22Rv1 (cell line): ENCODE measurements around the gene NCKIPSD.
A peak's percentile ranks its signal among the peaks of the same experiment; 100 is the strongest.

ENCODE experiments used
- H3K27ac ChIP-seq: fragments of 450-650 bp; 2 replicates; pipeline ENCODE4 v1.5.1; 2017
- ZFX ChIP-seq: fragments of 450-650 bp; IDR thresholded peaks from 2 replicates; pipeline ENCODE4 v1.6.1; 2017; ENCODE audit warnings: antibody characterized with exemption, borderline replicate concordance
- TF ChIP-seq, protein P1 (sequence below): fragments of 450-650 bp; IDR thresholded peaks from 2 replicates; pipeline ENCODE4 v1.5.1; 2017; ENCODE audit warnings: mild to moderate bottlenecking

Gene NCKIPSD

DNA sequence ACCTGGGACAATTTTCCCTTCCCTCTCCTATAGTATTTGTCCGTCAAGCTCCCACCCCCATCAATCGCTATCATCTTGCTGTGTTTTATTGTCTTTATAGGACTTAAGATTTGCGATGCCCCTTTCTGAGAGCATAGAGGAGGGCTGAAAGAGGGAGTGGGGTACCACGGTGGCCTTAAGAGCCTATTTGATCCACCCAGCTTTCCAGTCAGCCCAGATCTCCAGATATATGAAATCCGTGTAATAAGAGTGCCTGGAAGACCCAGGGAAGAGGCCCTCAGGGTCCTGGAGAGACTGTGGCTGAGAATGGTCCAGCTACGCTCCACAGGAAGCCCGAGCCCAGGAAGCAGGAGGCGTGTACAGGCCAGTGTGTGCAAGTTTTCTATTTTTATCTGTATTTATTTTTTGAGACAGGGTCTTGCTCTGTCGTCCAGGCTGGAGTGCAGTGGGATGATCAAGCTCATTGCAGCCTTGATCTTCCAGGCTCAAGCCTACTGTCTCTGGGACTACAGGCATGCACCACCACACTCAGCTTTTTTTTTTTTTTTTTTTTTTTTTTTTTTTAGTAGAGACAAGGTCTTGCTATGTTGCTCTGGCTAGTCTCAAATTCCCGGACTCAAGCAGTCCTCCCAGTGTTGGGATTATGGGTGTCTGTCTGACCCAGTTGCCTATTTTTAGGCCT lies 964 bp upstream of the NCKIPSD start:
- H3K27ac ChIP-seq, result peak overlapping the region; percentile 89
- TF ChIP-seq, protein P1, sequence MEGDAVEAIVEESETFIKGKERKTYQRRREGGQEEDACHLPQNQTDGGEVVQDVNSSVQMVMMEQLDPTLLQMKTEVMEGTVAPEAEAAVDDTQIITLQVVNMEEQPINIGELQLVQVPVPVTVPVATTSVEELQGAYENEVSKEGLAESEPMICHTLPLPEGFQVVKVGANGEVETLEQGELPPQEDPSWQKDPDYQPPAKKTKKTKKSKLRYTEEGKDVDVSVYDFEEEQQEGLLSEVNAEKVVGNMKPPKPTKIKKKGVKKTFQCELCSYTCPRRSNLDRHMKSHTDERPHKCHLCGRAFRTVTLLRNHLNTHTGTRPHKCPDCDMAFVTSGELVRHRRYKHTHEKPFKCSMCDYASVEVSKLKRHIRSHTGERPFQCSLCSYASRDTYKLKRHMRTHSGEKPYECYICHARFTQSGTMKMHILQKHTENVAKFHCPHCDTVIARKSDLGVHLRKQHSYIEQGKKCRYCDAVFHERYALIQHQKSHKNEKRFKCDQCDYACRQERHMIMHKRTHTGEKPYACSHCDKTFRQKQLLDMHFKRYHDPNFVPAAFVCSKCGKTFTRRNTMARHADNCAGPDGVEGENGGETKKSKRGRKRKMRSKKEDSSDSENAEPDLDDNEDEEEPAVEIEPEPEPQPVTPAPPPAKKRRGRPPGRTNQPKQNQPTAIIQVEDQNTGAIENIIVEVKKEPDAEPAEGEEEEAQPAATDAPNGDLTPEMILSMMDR, result no peak
- TF ChIP-seq ZFX, result no peak

DNA sequence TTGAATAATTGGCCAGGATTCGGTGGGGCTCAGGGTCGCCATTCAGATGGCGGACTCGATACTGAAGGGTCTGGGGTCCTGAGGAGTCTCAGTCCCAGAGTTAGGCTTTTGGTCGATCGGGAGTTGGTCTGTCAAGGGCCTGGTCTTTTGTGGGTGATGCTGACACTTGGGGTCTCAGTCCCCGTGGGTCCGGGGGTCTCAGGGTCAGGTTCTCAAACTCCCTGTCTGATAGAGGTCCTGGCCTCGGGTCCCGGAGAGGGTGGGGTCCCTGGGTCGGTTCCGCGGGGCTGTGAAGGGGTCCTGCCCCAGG lies 467 bp downstream of the NCKIPSD start:
- TF ChIP-seq, protein P1, result no peak
- TF ChIP-seq ZFX, result no peak
- H3K27ac ChIP-seq, result peak overlapping the region; percentile 89

DNA sequence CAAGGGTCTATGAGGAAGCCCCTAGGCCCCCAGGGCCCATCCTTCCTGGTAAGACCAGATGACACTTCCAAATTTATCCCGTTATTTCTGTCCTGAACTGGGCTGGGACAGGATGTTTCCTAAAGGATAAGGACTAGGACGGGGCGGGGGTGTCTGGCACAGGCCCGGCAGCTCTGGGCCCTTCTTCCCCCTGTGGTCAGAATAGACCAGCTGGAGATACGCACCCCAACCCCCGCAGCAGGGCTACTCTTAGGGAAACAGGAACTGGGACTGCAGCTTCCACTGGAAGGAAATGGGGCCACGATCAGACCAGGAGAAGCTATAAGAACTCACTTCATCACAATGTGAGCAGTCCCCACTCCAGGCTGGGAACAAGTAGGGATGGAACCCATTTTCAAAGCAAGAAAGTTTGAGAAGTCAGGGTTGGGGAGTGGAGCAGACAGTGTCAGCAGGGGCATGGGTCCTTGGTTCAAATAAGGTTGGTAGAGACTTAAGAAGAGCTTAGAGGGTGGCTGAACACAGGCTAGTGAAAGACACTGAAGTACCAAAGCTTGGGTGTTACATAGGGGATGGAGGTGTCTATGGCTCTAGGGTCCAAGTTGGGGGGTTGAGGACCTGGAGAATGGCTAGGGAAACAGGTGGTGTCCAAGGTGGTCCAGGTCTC lies 1.1 kb downstream of the NCKIPSD start:
- no peak for TF ChIP-seq ZFX
- TF ChIP-seq, protein P1, result no peak
- H3K27ac ChIP-seq, result peak overlapping the region; percentile 89

DNA sequence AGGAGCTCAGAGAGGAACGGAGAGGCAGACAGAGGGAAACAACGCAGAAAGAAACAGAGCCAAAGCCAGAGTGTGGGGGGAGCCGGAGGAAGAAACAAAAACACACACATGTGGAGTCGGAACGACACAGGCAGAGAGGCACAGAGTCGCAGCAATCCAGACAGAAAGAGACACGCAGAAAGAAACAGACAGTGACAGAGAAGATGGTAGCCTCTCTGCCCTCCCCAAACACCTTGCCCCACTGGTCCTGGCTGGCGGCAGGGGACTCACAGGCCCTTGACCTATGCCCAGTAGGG lies 1.7 kb downstream of the NCKIPSD start:
- peak overlapping the region; percentile 89 for H3K27ac ChIP-seq
- TF ChIP-seq, protein P1, result no peak
- no peak for TF ChIP-seq ZFX

DNA sequence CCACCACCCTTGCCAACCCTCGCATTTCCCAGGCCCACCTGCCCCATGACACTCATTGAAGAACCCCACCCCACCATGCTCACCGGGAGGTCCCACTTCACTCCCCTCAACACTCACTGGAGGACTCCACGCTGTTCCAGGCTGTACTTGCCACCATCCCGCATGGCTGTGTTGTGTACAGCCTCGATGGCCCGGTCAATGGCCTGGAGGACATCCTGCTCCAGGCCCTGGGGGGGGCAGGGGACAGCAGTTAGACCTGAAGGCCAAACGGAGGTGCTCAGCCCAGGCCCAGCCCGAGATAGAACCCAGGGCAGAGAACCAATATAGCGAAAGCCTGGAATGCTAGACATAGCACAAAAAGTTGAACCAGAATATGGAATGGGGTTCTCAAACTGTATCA lies 2.9 kb downstream of the NCKIPSD start:
- no peak for TF ChIP-seq ZFX
- TF ChIP-seq, protein P1, result no peak
- H3K27ac ChIP-seq, result no peak overlapping the region

DNA sequence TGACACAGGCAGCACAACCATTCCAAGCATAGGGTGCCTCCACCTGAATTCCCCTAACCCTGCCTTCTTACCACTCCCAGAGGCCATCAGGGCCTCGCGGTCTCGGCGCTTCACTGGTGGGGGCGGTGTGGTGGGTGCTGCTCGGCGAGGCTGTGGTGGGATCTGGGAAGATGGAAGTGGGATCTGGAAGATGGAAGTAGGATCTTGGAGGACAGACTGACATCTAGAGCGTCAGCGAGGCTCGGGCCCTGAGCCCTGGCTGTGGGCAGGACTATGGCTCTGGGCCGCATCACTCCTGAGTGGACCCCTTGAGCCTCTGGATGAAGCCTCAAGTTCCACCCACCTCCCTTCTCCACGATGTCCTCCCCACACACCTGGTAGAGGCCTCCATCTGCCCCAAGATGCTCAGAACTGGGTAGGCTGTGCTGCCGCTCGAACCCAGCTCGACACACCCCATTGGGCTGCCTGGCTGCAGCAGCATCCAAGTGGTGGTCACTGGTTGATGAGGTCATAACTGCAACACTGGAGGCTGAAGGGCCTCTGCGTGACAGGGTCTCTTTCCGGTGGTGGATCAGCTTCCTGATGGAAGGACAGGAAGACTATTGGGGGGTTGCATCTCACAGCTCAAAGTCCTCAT lies 3.6 kb downstream of the NCKIPSD start:
- H3K27ac ChIP-seq, result no peak overlapping the region
- TF ChIP-seq ZFX, result no peak
- TF ChIP-seq, protein P1, result no peak

DNA sequence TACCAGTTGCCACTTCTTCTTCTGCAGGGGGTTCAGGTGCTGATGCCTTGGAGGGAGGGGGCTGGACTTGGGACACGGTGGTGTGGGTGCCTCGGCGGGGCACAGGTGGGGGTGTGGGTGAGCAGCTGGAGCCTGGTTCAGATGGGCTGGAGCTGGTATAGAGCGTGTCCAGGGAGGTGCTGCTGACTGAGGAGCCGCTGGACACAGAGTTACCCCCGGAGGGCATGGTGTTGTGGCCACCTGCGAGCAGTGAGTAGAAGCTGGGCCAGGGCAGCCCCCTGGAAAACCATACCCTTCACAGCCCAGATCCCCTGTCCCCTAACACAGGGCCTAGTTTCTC lies 4.2 kb downstream of the NCKIPSD start:
- TF ChIP-seq, protein P1, result no peak
- TF ChIP-seq ZFX, result no peak
- H3K27ac ChIP-seq, result no peak overlapping the region
